B cell (primary cell): ENCODE measurements around the gene MEOX2. TPM values are rescaled to one million over a fixed set of nuclear protein-coding genes. Genes with fewer than 3 reads are reported as not detected.

ENCODE experiments used
- ATAC-seq: fragments of 200-7000 bp; cut with Tn5 transposase; one replicate; pipeline ENCODE4 v1.10.0; 2021; ENCODE audit warnings: low read depth, mild to moderate bottlenecking, moderate number of reproducible peaks, moderate library complexity
- CTCF ChIA-PET: fragments of 350-600 bp; sonication (Branson Sonifier 250); formaldehyde crosslinking; loops from one replicate; lab custom pipeline; 2021; ENCODE audit warnings: antibody characterized with exemption, inconsistent platforms; lab: Charles Lee
- POLR2A ChIA-PET: fragments of 350-600 bp; sonication (Branson Sonifier 250); formaldehyde crosslinking; loops from one replicate; lab custom pipeline; 2021; ENCODE audit warnings: antibody characterized with exemption; lab: Charles Lee
- DNase-seq: peaks from one replicate; pipeline ENCODE4 v3.0.0; 2013
- H2AFZ ChIP-seq: 2 replicates; pipeline ENCODE4 v1.6.1; 2012; ENCODE audit warnings: mild to moderate bottlenecking, low read depth, low read length; ENCODE audit not compliant: insufficient read depth, poor library complexity, severe bottlenecking
- H3K27ac ChIP-seq, 2 donors: 1 replicate in 1 of 2; 2 replicates in 1 of 2; pipeline ENCODE4 v1.5.1; 2012 to 2013; ENCODE audit warnings: low read length in 2 of 2, mild to moderate bottlenecking in 2 of 2, moderate library complexity in 1 of 2
- H3K27me3 ChIP-seq, 4 experiments: fragments of 200-600 bp in 1 of 4; sonication (generic) in 1 of 4; replicated peaks in 1 of 4; 1 replicate in 2 of 4; 2 replicates in 2 of 4; pipeline versions ENCODE4 v1.6.1 to v1.7.0; 2013 to 2016; ENCODE audit warnings: low read length in 3 of 4, mild to moderate bottlenecking in 2 of 4, mixed read lengths in 1 of 4, moderate library complexity in 1 of 4; ENCODE audit not compliant: insufficient read depth in 4 of 4, control insufficient read depth in 3 of 4; ENCODE audit errors: control extremely low read depth in 1 of 4
- H3K36me3 ChIP-seq, 2 experiments: replicated peaks in 1 of 2; 1 replicate in 1 of 2; 2 replicates in 1 of 2; pipeline versions ENCODE4 v1.6.1 to v1.7.1; 2013; ENCODE audit warnings: low read length in 1 of 2; ENCODE audit not compliant: insufficient read depth in 2 of 2, control insufficient read depth in 1 of 2; ENCODE audit errors: control extremely low read depth in 1 of 2, extremely low read depth in 1 of 2
- H3K4me1 ChIP-seq, 2 donors: fragments of 200-600 bp in 1 of 2; sonication (generic) in 1 of 2; 1 replicate in 1 of 2; 2 replicates in 1 of 2; pipeline versions ENCODE4 v1.5.1 to v1.6.1; 2013 to 2017; ENCODE audit warnings: low read length in 2 of 2; ENCODE audit not compliant: control insufficient read depth in 2 of 2, insufficient read depth in 2 of 2
- H3K4me2 ChIP-seq: replicated peaks from 2 replicates; pipeline ENCODE3; 2012; ENCODE audit warnings: mild to moderate bottlenecking, low read depth, low read length; ENCODE audit not compliant: poor library complexity, severe bottlenecking
- H3K4me3 ChIP-seq, 5 experiments: fragments of 200-600 bp in 1 of 5; sonication (generic) in 1 of 5; 1 replicate in 3 of 5; 2 replicates in 2 of 5; pipeline versions ENCODE4 v1.5.1 to v1.7.0; 2011 to 2016; ENCODE audit warnings: low read length in 4 of 5, mild to moderate bottlenecking in 4 of 5, low read depth in 2 of 5, control low read depth in 1 of 5, moderate library complexity in 1 of 5; ENCODE audit not compliant: insufficient read depth in 1 of 5; ENCODE audit errors: control extremely low read depth in 1 of 5, extremely low read depth in 1 of 5
- H3K79me2 ChIP-seq: fragments of 200-600 bp; sonication (generic); one replicate; pipeline ENCODE4 v1.6.0; 2016; ENCODE audit warnings: low read length; ENCODE audit not compliant: control insufficient read depth, insufficient read depth
- H3K9ac ChIP-seq: fragments of 200-600 bp; sonication (generic); 2 replicates; pipeline ENCODE4 v1.6.1; 2017; ENCODE audit warnings: mild to moderate bottlenecking, low read length, moderate library complexity
- H3K9me3 ChIP-seq, 3 donors: one replicate each; pipeline versions ENCODE4 v1.6.1 to v1.7.1; 2013; ENCODE audit warnings: low read length in 2 of 3; ENCODE audit not compliant: control insufficient read depth in 2 of 3, insufficient read depth in 1 of 3; ENCODE audit errors: control extremely low read depth in 1 of 3
- H4K20me1 ChIP-seq: 2 replicates; pipeline ENCODE4 v1.6.0; 2012; ENCODE audit warnings: mild to moderate bottlenecking, low read length; ENCODE audit not compliant: insufficient read depth, control insufficient read depth, poor library complexity, severe bottlenecking
- H3K27ac Mint-ChIP-seq: one replicate; pipeline ENCODE4 v1.8.0; 2021; ENCODE audit warnings: mixed read lengths
- H3K27me3 Mint-ChIP-seq: one replicate; pipeline ENCODE4 v1.8.0; 2021; ENCODE audit warnings: mixed read lengths
- H3K4me1 Mint-ChIP-seq: one replicate; pipeline ENCODE4 v1.8.0; 2021; ENCODE audit warnings: mixed read lengths
- H3K4me3 Mint-ChIP-seq: one replicate; pipeline ENCODE4 v1.8.0; 2021; ENCODE audit warnings: mixed read lengths
- H3K9me3 Mint-ChIP-seq: one replicate; pipeline ENCODE4 v1.8.0; 2022; ENCODE audit warnings: mixed read lengths; ENCODE audit not compliant: insufficient read depth
- EZH2 ChIP-seq: IDR thresholded peaks from 2 replicates; pipeline ENCODE4 v1.6.1; 2012; ENCODE audit warnings: borderline replicate concordance, low read depth, mild to moderate bottlenecking, moderate library complexity, low read length; ENCODE audit not compliant: insufficient read depth, poor library complexity, severe bottlenecking
- WGBS: methylation state at CpG from one replicate; pipeline ENCODE4 v1.1.5; 2013; ENCODE audit warnings: missing lambda C conversion rate; ENCODE audit not compliant: insufficient coverage; 5-methylcytosine and 5-hydroxymethylcytosine counted together
- intact Hi-C: fragments of 100-400 bp; cut with micrococcal nuclease; formaldehyde crosslinking; loops from one replicate; pipeline ENCODE4 v1.10.0; 2022
- polyA plus RNA-seq: library from polyadenylated mRNA; depleted of rRNA; stranded (reverse); fragments of >200 nt; gene quantifications from 2 replicates; pipeline ENCODE4 v1.2.3, GENCODE V29; 2012
- total RNA-seq, 2 donors: library from RNA; stranded (reverse); fragments of 120-200 nt in 1 of 2; gene quantifications; 1 replicate in 1 of 2; 2 replicates in 1 of 2; pipeline versions ENCODE4 v1.2.3 to v1.2.4, GENCODE V29; 2013 to 2022
- TF ChIP-seq, protein P1 (sequence below): fragments of 200-600 bp; IDR thresholded peaks from one replicate; pipeline ENCODE4 v1.8.0; 2022; ENCODE audit warnings: antibody characterized with exemption, mild to moderate bottlenecking

The MEOX2 gene
- total and polyA plus RNA-seq, 2 donors (not counting 1 experiment from before 2014, with no cell fraction given): not detected

DNA sequence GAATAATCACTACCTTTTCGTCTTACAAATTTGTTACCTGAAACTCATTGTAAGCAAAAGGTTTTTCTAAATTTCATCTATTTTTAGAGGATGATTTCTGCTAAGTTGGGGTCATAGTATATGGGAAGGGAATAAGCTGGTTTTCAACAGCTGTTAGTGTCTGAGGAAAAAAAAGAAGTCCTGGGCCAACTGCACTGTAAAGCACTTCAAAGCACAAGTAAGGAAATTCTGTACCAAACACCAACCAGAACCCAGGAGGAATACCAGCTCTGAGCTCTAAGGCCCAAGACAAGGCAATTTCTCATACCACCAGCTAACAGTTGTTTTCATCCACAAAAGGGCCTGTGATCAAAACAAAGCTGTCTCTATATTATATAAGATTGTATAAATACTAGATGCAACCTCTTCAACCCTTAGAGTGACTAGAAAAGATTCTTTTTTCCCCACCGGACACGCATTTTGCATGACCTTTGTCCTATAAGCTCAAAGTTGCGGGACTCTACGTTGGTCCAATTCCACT is 6.1 kb upstream of the MEOX2 start:
- Histone ChIP-seq H3K4me3 (no peak overlapping the region), H3K36me3 (no peaks in the 10 kb centered on the region), H3K9me3 (no peaks in the 10 kb centered on the region), H3K9ac (no peak overlapping the region), H3K79me2 (no peaks in the 10 kb centered on the region), H3K27me3 (peaks cover 0 to 4% (median 2%) of the 10 kb centered on the region in 4 experiments), H3K27ac (no peak overlapping the region), H3K4me1 (no peaks in the 10 kb centered on the region), H3K4me2 (no peak overlapping the region), H4K20me1 (no peaks in the 10 kb centered on the region), H2AFZ (no peak overlapping the region)
- TF ChIP-seq, protein P1, sequence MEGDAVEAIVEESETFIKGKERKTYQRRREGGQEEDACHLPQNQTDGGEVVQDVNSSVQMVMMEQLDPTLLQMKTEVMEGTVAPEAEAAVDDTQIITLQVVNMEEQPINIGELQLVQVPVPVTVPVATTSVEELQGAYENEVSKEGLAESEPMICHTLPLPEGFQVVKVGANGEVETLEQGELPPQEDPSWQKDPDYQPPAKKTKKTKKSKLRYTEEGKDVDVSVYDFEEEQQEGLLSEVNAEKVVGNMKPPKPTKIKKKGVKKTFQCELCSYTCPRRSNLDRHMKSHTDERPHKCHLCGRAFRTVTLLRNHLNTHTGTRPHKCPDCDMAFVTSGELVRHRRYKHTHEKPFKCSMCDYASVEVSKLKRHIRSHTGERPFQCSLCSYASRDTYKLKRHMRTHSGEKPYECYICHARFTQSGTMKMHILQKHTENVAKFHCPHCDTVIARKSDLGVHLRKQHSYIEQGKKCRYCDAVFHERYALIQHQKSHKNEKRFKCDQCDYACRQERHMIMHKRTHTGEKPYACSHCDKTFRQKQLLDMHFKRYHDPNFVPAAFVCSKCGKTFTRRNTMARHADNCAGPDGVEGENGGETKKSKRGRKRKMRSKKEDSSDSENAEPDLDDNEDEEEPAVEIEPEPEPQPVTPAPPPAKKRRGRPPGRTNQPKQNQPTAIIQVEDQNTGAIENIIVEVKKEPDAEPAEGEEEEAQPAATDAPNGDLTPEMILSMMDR: no peak
- no peak for TF ChIP-seq EZH2
- no peak for DNase-seq
- no peak overlapping the region for H3K4me3 Mint-ChIP-seq
- ATAC-seq: no peak
- CTCF ChIA-PET: no interaction called here
- H3K9me3 Mint-ChIP-seq: no peaks in the 10 kb centered on the region
- WGBS: no CpG with 5 or more reads among the region's 5 CpGs
- intact Hi-C loops: no loop called here
- POLR2A ChIA-PET: no interaction called here
- peaks cover 8% of the 10 kb centered on the region for H3K27me3 Mint-ChIP-seq
- no peak overlapping the region for H3K27ac Mint-ChIP-seq
- H3K4me1 Mint-ChIP-seq: no peaks in the 10 kb centered on the region

DNA sequence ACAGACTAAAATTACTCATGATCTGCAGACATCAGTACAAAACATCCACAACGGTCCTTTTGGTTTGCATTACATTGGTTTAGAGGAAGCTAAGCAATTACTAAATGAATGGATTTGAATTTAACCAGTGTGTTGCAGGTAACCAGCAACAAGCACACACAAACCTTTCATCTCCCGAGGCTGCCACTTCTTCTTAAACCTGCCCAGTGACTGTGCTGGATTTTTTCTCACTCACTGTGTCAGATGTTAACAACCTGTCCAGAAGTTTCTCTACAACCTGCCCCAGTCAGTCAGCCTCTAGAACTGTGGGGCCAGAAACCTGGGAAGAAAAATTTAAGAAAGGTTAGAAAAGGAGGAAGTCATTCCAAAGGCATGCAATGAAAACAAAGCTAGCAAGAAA is 2.4 kb upstream of the MEOX2 start:
- Mint-ChIP-seq H3K4me3 (no peak overlapping the region), H3K4me1 (no peaks in the 10 kb centered on the region), H3K9me3 (no peaks in the 10 kb centered on the region), H3K27me3 (peaks cover 33% of the 10 kb centered on the region), H3K27ac (no peak overlapping the region)
- peaks cover 0 to 7% (median 0%) of the 10 kb centered on the region in 3 donors for H3K9me3 ChIP-seq
- H3K27me3 ChIP-seq: peaks cover 0 to 25% (median 8%) of the 10 kb centered on the region in 4 experiments
- H3K9ac ChIP-seq: no peak overlapping the region
- no peaks in the 10 kb centered on the region for H4K20me1 ChIP-seq
- H3K4me1 ChIP-seq: no peaks in the 10 kb centered on the region
- ChIA-PET CTCF (no interaction called here), POLR2A (no interaction called here)
- no peaks in the 10 kb centered on the region for H3K79me2 ChIP-seq
- intact Hi-C loops: no loop called here
- no peak overlapping the region for H2AFZ ChIP-seq
- TF ChIP-seq, protein P1: no peak
- no peak for TF ChIP-seq EZH2
- 0% methylated on average over 1 of the region's 2 CpGs for WGBS
- no peaks in the 10 kb centered on the region for H3K36me3 ChIP-seq
- no peak overlapping the region for H3K27ac ChIP-seq
- no peak for DNase-seq
- no peak for ATAC-seq
- H3K4me3 ChIP-seq: no peak overlapping the region
- no peak overlapping the region for H3K4me2 ChIP-seq
